GM12865 (cell line): ENCODE data around the gene ZNF692.

Experiments
- DNase-seq: peaks from one replicate; pipeline ENCODE4 v3.0.0; 2010; ENCODE audit warnings: low read depth
- H3K4me3 ChIP-seq: 2 replicates; pipeline ENCODE4 v1.5.1; 2011; ENCODE audit warnings: mild to moderate bottlenecking, low read depth, low read length, control low read depth
- TF ChIP-seq, protein P1 (sequence below): IDR thresholded peaks from 2 replicates; pipeline ENCODE4 v1.5.1; 2011; ENCODE audit warnings: low read length, control low read depth, low read depth, inconsistent platforms; ENCODE audit not compliant: insufficient read depth; ENCODE audit errors: missing control alignments

The ZNF692 gene

DNA sequence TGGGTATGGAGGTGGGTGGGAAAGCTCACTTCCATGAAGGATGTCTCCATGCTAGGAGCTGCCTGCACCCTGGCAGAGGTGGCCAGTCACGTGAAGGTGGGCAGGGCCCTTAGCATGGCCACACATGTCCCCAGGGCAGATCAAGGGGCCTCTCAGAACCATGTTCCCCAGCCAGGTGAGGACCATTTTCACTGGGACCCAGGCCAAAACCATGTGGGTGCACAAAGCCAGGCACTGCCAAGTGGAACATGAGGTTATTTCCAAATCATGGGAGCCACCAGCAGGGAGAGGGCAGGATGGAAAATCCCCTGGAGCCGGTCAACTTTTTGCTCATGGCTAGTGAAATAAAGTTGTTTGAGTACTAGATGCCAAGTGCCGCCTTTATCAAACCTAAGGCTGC is 9.7 kb downstream of the ZNF692 start:
- no peak overlapping the region for H3K4me3 ChIP-seq
- TF ChIP-seq, protein P1, sequence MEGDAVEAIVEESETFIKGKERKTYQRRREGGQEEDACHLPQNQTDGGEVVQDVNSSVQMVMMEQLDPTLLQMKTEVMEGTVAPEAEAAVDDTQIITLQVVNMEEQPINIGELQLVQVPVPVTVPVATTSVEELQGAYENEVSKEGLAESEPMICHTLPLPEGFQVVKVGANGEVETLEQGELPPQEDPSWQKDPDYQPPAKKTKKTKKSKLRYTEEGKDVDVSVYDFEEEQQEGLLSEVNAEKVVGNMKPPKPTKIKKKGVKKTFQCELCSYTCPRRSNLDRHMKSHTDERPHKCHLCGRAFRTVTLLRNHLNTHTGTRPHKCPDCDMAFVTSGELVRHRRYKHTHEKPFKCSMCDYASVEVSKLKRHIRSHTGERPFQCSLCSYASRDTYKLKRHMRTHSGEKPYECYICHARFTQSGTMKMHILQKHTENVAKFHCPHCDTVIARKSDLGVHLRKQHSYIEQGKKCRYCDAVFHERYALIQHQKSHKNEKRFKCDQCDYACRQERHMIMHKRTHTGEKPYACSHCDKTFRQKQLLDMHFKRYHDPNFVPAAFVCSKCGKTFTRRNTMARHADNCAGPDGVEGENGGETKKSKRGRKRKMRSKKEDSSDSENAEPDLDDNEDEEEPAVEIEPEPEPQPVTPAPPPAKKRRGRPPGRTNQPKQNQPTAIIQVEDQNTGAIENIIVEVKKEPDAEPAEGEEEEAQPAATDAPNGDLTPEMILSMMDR = no peak
- no peak for DNase-seq

DNA sequence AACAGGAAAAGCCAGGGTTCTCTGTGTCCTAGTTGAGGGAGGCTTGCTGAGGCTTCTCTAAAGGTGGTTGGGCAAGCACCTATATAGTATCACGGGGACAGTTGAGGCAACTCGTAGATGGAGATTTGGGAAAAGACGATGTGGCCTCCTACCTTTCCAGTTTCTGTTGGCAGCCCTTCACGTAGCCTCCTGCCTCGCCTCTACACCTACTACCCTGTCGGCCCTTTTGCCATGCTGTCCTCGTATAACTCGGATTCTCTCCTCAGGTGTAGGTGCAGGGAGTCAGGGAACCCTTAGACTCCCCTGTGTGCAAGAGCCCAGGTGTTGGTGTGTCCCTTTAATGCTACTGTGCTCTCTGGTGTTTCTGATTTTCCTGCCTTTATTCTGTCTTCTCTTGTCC is 10.3 kb downstream of the ZNF692 start:
- no peak for DNase-seq
- H3K4me3 ChIP-seq = no peak overlapping the region
- TF ChIP-seq, protein P1 = no peak

DNA sequence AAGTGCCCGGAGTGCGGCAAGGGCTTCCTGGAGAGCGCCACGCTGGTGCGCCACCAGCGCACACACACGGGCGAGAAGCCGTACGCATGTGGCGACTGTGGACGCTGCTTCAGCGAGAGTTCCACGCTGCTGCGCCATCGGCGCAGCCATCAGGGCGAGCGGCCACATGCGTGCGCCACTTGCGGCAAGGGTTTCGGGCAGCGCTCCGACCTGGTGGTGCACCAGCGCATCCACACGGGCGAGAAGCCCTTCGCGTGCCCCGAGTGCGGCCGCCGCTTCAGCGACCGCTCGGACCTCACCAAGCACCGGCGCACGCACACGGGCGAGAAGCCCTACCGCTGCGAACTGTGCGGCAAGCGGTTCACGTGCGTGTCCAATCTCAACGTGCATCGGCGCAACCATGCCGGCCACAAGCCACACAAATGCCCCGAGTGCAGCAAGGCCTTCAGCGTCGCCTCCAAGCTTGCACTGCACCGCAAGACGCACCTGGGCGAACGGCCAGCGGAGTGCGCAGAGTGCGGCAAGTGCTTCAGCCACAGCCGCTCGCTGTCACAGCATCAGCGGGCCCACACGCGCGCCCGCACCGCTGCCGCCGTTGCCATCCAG is 10.8 kb downstream of the ZNF692 start:
- TF ChIP-seq, protein P1 = no peak
- DNase-seq = no peak
- H3K4me3 ChIP-seq = no peak overlapping the region

DNA sequence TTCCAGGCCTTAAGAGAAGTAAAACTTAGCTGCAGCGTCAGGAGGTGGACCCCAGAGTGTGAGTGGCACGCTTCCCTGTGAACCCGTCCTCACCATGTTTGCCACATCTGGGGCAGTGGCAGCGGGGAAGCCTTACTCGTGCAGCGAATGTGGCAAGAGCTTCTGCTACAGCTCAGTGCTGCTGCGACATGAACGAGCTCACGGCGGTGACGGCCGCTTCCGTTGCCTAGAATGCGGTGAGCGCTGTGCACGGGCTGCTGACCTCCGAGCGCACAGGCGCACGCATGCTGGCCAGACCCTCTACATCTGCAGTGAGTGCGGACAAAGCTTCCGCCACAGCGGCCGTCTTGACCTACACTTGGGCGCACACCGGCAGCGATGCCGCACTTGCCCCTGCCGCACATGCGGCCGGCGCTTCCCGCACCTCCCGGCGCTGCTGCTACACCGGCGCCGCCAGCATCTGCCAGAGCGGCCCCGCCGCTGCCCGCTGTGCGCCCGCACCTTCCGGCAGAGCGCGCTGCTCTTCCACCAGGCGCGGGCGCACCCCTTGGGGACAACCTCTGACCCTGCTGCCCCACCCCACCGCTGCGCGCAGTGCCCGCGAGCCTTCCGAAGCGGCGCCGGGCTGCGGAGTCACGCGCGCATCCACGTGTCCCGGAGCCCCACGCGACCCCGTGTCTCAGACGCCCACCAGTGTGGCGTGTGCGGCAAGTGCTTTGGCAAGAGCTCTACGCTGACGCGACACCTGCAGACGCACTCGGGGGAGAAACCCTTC is 11.5 kb downstream of the ZNF692 start:
- DNase-seq = no peak
- H3K4me3 ChIP-seq = no peak overlapping the region
- TF ChIP-seq, protein P1 = no peak

DNA sequence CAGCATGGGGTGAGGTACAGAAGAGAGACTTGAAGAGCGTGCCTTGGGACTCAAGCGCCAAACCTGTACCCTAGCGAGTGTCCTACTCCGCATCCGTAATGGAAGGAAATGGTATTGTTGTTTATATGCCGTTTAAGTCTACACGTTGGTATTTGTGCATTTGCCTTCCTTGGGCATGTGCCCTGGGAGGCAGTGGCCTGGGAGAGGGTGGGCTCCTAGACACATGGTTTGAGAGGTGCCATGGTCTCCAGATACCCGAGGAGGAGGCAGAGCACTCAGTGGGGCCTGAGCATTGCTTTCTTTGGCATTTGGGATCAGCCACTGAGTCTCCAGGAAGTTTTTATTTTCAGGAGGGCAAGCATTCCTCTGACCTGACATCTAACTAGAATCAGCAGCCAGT is 14.4 kb downstream of the ZNF692 start:
- DNase-seq = no peak
- H3K4me3 ChIP-seq = no peak overlapping the region
- TF ChIP-seq, protein P1 = no peak

DNA sequence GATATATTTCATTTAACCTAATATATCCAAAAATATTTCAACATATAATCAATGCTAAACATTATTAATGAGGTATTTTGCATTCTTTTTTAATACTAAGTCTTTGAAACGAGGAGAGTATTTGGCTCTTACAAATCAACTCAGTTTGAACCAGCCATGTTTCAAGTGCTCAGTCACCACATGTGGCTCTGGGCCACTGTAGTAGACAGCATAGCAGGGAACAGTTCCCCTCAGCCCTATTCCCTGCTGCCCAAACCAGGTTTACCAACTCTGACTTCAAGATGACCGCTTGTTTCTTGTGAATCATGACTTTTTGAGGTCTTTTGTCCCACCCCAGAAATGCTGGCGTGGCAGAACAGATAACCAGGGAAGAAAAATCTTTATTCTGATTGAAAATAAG is 15.2 kb downstream of the ZNF692 start:
- no peak overlapping the region for H3K4me3 ChIP-seq
- no peak for DNase-seq
- TF ChIP-seq, protein P1 = no peak
